Gastroesophageal sphincter (tissue), 3 donors: ENCODE results near the gene ZNF547.

ENCODE experiments used
- POLR2A ChIP-seq, 2 donors: fragments of 450-650 bp; IDR thresholded peaks; one replicate each; pipeline ENCODE4 v1.6.1; 2017; ENCODE audit warnings: antibody characterized with exemption in 2 of 2, mild to moderate bottlenecking in 2 of 2, moderate library complexity in 1 of 2
- POLR2AphosphoS5 ChIP-seq: sonication (generic); formaldehyde crosslinking; IDR thresholded peaks from one replicate; pipeline ENCODE4 v1.6.1; 2017; ENCODE audit warnings: antibody characterized with exemption
- TF ChIP-seq, protein P1 (sequence below), 4 experiments: fragments of 200-600 bp in 2 of 4; fragments of 450-650 bp in 2 of 4; sonication (generic) in 1 of 4; IDR thresholded peaks; one replicate each; pipeline ENCODE4 v1.5.1; 2017 to 2019; ENCODE audit warnings: antibody characterized with exemption in 4 of 4, mild to moderate bottlenecking in 2 of 4, moderate library complexity in 2 of 4

GRCh38 chr19:57410877-57411671, 47.7 kb downstream of the ZNF547 start, which contains the start of gene ZNF17:
- TF ChIP-seq POLR2A (IDR thresholded peaks at IDR 0.05) = no peak
- TF ChIP-seq POLR2AphosphoS5 = peak; percentile 59
- TF ChIP-seq, protein P1, sequence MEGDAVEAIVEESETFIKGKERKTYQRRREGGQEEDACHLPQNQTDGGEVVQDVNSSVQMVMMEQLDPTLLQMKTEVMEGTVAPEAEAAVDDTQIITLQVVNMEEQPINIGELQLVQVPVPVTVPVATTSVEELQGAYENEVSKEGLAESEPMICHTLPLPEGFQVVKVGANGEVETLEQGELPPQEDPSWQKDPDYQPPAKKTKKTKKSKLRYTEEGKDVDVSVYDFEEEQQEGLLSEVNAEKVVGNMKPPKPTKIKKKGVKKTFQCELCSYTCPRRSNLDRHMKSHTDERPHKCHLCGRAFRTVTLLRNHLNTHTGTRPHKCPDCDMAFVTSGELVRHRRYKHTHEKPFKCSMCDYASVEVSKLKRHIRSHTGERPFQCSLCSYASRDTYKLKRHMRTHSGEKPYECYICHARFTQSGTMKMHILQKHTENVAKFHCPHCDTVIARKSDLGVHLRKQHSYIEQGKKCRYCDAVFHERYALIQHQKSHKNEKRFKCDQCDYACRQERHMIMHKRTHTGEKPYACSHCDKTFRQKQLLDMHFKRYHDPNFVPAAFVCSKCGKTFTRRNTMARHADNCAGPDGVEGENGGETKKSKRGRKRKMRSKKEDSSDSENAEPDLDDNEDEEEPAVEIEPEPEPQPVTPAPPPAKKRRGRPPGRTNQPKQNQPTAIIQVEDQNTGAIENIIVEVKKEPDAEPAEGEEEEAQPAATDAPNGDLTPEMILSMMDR (IDR thresholded peaks at IDR 0.05) = peak in 1 of 4 experiments; percentile 20
